Glutamatergic neuron (in vitro differentiated cells): ENCODE results near the gene ATM. TPM values are rescaled to one million over a fixed set of nuclear protein-coding genes. Genes with fewer than 3 reads are reported as not detected.

ENCODE experiments used
- DNase-seq: peaks from one replicate; pipeline ENCODE4 v3.0.0; 2022
- H3K27ac Mint-ChIP-seq: one replicate; pipeline ENCODE4 v1.8.0; 2020; ENCODE audit warnings: mild to moderate bottlenecking, mixed read lengths, inconsistent platforms; ENCODE audit not compliant: unreplicated experiment
- H3K27me3 Mint-ChIP-seq: one replicate; pipeline ENCODE4 v1.8.0; 2020; ENCODE audit warnings: mild to moderate bottlenecking, moderate library complexity, mixed read lengths, inconsistent platforms; ENCODE audit not compliant: unreplicated experiment
- H3K36me3 Mint-ChIP-seq: one replicate; pipeline ENCODE4 v1.8.0; 2020; ENCODE audit warnings: mild to moderate bottlenecking, mixed read lengths, inconsistent platforms; ENCODE audit not compliant: unreplicated experiment
- H3K4me1 Mint-ChIP-seq: one replicate; pipeline ENCODE4 v1.8.0; 2020; ENCODE audit warnings: mild to moderate bottlenecking, low read depth, mixed read lengths, inconsistent platforms; ENCODE audit not compliant: unreplicated experiment
- H3K4me3 Mint-ChIP-seq: one replicate; pipeline ENCODE4 v1.8.0; 2020; ENCODE audit warnings: mild to moderate bottlenecking, mixed read lengths, inconsistent platforms; ENCODE audit not compliant: unreplicated experiment
- H3K9me3 Mint-ChIP-seq: one replicate; pipeline ENCODE4 v1.8.0; 2020; ENCODE audit warnings: mild to moderate bottlenecking, moderate library complexity, mixed read lengths, inconsistent platforms; ENCODE audit not compliant: unreplicated experiment
- total RNA-seq: library from RNA; stranded (reverse); fragmentation: NEBNext Ultra II Directional; extraction: Animal tissue kit (Norgen Biotek cat#: 25700); gene quantifications from one replicate; pipeline ENCODE4 v1.2.1, GENCODE V29; 2021; ENCODE audit not compliant: unreplicated experiment
- TF ChIP-seq, protein P1 (sequence below): fragments of 200-600 bp; sonication (generic); IDR thresholded peaks from one replicate; pipeline ENCODE4 v1.5.0; 2021; ENCODE audit not compliant: partially characterized antibody, unreplicated experiment

The ATM gene
- total RNA-seq, 1 donor from 2014 or later, result 139 TPM

DNA sequence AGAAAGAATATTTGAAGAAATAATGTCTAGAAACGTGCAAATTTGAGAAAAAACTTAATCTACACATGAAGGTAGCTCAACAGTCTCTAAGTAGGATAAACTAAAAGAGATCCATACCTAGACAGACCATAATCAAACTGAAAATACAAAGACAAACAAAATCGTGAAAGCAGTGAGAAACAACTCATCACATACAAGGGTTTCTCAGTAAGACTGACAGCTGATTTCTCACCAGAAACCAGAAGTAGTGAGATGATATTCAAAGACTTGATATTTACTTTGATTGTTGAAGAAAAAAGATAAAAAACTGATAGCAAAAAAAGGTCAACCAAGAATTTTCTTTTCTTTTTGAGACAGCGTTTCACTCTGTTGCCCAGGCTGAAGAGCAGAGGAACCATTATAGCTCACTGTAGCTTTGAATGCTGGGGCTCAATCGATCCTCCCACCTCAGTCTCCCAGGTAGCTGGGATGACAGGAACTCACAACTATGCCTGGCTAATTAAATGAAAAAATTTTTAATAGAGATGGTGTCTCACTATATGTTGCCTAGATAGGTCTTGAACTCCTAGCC lies 17.9 kb upstream of the ATM start:
- H3K27me3 Mint-ChIP-seq, result no peaks in the 10 kb centered on the region
- H3K27ac Mint-ChIP-seq, result no peak overlapping the region
- DNase-seq, result no peak
- TF ChIP-seq, protein P1, sequence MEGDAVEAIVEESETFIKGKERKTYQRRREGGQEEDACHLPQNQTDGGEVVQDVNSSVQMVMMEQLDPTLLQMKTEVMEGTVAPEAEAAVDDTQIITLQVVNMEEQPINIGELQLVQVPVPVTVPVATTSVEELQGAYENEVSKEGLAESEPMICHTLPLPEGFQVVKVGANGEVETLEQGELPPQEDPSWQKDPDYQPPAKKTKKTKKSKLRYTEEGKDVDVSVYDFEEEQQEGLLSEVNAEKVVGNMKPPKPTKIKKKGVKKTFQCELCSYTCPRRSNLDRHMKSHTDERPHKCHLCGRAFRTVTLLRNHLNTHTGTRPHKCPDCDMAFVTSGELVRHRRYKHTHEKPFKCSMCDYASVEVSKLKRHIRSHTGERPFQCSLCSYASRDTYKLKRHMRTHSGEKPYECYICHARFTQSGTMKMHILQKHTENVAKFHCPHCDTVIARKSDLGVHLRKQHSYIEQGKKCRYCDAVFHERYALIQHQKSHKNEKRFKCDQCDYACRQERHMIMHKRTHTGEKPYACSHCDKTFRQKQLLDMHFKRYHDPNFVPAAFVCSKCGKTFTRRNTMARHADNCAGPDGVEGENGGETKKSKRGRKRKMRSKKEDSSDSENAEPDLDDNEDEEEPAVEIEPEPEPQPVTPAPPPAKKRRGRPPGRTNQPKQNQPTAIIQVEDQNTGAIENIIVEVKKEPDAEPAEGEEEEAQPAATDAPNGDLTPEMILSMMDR, result no peak
- peaks cover 32% of the 10 kb centered on the region for H3K36me3 Mint-ChIP-seq
- H3K4me1 Mint-ChIP-seq, result no peaks in the 10 kb centered on the region
- H3K9me3 Mint-ChIP-seq, result peaks cover 2% of the 10 kb centered on the region
- no peak overlapping the region for H3K4me3 Mint-ChIP-seq

DNA sequence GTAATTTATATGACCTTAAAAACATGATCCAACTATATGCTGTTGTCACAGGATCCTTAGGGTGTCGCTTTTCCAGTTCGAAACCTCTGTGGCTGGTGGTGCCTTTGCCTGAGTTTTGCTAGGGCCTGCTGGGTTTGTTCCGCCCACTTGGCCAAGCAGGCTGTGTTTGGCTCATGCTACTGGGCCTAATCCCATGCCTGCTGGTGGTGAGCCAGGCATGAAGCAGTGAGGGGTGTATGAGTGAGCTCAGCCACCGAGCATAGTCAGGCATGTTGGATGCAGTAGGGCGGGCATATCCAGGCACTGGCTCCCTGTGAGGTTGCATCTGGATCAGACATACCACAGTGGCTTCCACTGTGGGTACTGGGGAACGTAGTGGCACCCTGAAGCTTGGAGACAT lies 16.7 kb upstream of the ATM start:
- H3K27ac Mint-ChIP-seq, result no peak overlapping the region
- H3K36me3 Mint-ChIP-seq, result peaks cover 42% of the 10 kb centered on the region
- no peak overlapping the region for H3K4me3 Mint-ChIP-seq
- H3K27me3 Mint-ChIP-seq, result no peaks in the 10 kb centered on the region
- DNase-seq, result no peak
- H3K9me3 Mint-ChIP-seq, result peaks cover 2% of the 10 kb centered on the region
- H3K4me1 Mint-ChIP-seq, result peaks cover 4% of the 10 kb centered on the region
- TF ChIP-seq, protein P1, result no peak

DNA sequence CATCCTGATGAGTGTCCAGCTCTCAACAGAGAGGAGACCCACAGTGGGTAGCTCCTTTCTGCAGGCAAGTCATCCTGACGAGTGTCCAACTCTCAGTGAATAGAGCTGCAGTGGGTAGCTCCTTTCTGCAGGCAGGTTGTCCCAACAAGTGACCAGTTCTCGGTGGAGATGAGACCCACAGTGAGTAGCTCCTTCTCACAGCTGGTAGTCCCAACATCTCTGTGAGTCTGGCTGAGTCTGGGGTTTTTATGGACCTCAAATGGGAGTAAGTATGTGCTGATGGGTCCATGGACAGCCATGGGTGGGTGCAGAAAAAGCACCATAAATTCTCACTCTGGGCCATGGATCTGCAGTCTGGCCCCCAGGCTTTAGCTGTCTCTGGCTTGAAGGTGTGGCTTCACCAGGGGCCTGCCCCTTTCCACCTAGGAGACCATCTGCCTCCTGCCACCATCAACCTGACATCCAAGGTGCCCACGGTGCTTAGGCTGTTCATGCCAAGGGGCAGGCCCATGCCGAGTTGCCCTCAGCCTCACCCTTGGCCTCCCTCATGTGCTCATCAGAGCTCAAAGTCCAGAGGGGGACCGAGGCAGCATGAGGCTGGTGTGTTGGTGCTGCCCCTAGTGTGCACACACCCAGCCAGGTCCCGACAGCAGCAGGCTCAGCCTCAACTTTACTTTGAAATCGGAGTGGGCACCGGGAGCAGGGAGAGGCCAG lies 15.7 kb upstream of the ATM start:
- TF ChIP-seq, protein P1, result no peak
- Mint-ChIP-seq H3K9me3 (peaks cover 2% of the 10 kb centered on the region), H3K27me3 (no peaks in the 10 kb centered on the region), H3K4me3 (no peak overlapping the region), H3K36me3 (peaks cover 42% of the 10 kb centered on the region), H3K4me1 (peaks cover 4% of the 10 kb centered on the region), H3K27ac (no peak overlapping the region)
- no peak for DNase-seq

DNA sequence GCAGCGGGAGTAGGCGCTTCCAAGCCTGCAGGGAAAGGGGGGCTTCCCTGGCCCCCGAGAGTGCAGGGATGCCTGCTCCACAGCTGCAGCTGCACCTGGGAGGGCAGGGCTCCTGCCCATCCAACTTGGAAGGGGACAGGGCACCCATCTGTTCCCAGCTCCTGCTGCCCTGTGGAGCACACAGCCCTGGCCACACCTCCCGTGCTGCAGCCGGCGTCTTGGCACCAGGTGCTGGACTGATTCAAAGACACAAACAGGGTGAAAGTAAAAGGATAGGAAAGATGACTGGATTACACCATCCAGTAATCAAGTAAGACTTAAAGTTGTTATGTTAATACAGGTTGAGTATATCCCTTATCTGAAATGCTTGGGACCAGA lies 15.2 kb upstream of the ATM start:
- no peak overlapping the region for H3K27ac Mint-ChIP-seq
- H3K27me3 Mint-ChIP-seq, result no peaks in the 10 kb centered on the region

DNA sequence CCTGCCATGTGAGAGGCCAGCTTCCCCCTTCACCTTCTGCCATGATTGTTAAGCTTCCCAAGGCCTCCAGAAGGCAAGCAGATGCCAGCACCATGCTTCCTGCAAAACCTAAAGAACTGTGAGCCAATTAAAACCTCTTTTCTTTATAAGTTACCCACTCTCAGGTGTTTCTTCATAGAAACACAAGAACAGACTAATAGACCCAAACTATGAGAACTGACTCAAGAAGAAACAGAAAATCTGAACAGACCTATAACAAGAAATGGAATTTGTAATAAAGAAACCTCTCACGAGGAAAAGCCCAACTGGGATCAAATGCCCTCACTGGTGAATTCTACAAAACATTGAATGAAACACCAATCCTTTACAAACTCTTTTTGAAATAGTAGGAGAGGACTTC lies 12.4 kb upstream of the ATM start:
- no peaks in the 10 kb centered on the region for H3K27me3 Mint-ChIP-seq
- no peak for DNase-seq
- H3K9me3 Mint-ChIP-seq, result peaks cover 2% of the 10 kb centered on the region
- H3K4me1 Mint-ChIP-seq, result peaks cover 4% of the 10 kb centered on the region
- no peak overlapping the region for H3K4me3 Mint-ChIP-seq
- peaks cover 28% of the 10 kb centered on the region for H3K36me3 Mint-ChIP-seq
- no peak overlapping the region for H3K27ac Mint-ChIP-seq
- TF ChIP-seq, protein P1, result no peak

More for the DNA sequence above, 15.2 kb upstream of the ATM start:
- Mint-ChIP-seq H3K4me3 (no peak overlapping the region), H3K36me3 (peaks cover 42% of the 10 kb centered on the region), H3K4me1 (peaks cover 4% of the 10 kb centered on the region), H3K9me3 (peaks cover 2% of the 10 kb centered on the region)
- no peak for DNase-seq
- TF ChIP-seq, protein P1, result no peak
